Chondrocyte (in vitro differentiated cells): Measurements from ENCODE around the gene NOC4L. TPM values are rescaled to one million over a fixed set of nuclear protein-coding genes. Genes with fewer than 3 reads are reported as not detected.

Source experiments
- DNase-seq: peaks from one replicate; pipeline ENCODE4 v3.0.0; 2021; ENCODE audit warnings: mixed read lengths, low spot score
- H3K27ac Mint-ChIP-seq: one replicate; pipeline ENCODE4 v1.8.0; 2021; ENCODE audit warnings: mild to moderate bottlenecking, moderate library complexity, mixed read lengths; ENCODE audit not compliant: unreplicated experiment
- H3K27me3 Mint-ChIP-seq: 2 replicates; pipeline ENCODE4 v1.8.0; 2021; ENCODE audit warnings: low read depth, mixed read lengths
- H3K36me3 Mint-ChIP-seq: 2 replicates; pipeline ENCODE4 v1.8.0; 2021; ENCODE audit warnings: low read depth, mixed read lengths
- H3K4me1 Mint-ChIP-seq: 2 replicates; pipeline ENCODE4 v1.8.0; 2021; ENCODE audit warnings: low read depth, mild to moderate bottlenecking, mixed read lengths
- H3K4me3 Mint-ChIP-seq: one replicate; pipeline ENCODE4 v1.8.0; 2021; ENCODE audit warnings: mild to moderate bottlenecking, moderate library complexity, mixed read lengths; ENCODE audit not compliant: unreplicated experiment
- H3K9me3 Mint-ChIP-seq: 2 replicates; pipeline ENCODE4 v1.8.0; 2021; ENCODE audit warnings: low read depth, mixed read lengths
- CTCF ChIP-seq: fragments of 200-600 bp; sonication (generic); IDR thresholded peaks from 2 replicates; pipeline ENCODE4 v1.5.0; 2021; ENCODE audit warnings: antibody characterized with exemption, mild to moderate bottlenecking, moderate library complexity
- total RNA-seq: library from RNA; stranded (reverse); gene quantifications from 3 replicates; pipeline ENCODE4 v1.2.1, GENCODE V29; 2021

The NOC4L gene
- total RNA-seq, 1 donor from 2014 or later = 16.0 TPM

- Mint-ChIP-seq H3K4me1 (peaks cover 14% of the 10 kb centered on the region), H3K36me3 (no peaks in the 10 kb centered on the region), H3K27me3 (peaks cover 13% of the 10 kb centered on the region), H3K9me3 (no peaks in the 10 kb centered on the region), H3K27ac (no peak overlapping the region), H3K4me3 (no peak overlapping the region)
- TF ChIP-seq CTCF = no peak
- DNase-seq = peak; percentile 65
Measured at GRCh38 chr12:132161796-132162507, 17.7 kb downstream of the NOC4L start.

GRCh38 chr12:132162508-132163031 lies 18.3 kb downstream of the NOC4L start:
- Mint-ChIP-seq H3K27ac (no peak overlapping the region), H3K4me3 (no peak overlapping the region), H3K4me1 (peaks cover 14% of the 10 kb centered on the region), H3K9me3 (no peaks in the 10 kb centered on the region), H3K36me3 (no peaks in the 10 kb centered on the region), H3K27me3 (peaks cover 17% of the 10 kb centered on the region)
- TF ChIP-seq CTCF = no peak
- peak; percentile 90 for DNase-seq

- H3K27me3 Mint-ChIP-seq = peaks cover 20% of the 10 kb centered on the region
- peaks cover 14% of the 10 kb centered on the region for H3K4me1 Mint-ChIP-seq
- H3K4me3 Mint-ChIP-seq = no peak overlapping the region
- peak; percentile 91 for DNase-seq
- TF ChIP-seq CTCF = no peak
- H3K36me3 Mint-ChIP-seq = no peaks in the 10 kb centered on the region
- no peak overlapping the region for H3K27ac Mint-ChIP-seq
- H3K9me3 Mint-ChIP-seq = no peaks in the 10 kb centered on the region
Measured at GRCh38 chr12:132163041-132163910, 19.0 kb downstream of the NOC4L start.

DNA sequence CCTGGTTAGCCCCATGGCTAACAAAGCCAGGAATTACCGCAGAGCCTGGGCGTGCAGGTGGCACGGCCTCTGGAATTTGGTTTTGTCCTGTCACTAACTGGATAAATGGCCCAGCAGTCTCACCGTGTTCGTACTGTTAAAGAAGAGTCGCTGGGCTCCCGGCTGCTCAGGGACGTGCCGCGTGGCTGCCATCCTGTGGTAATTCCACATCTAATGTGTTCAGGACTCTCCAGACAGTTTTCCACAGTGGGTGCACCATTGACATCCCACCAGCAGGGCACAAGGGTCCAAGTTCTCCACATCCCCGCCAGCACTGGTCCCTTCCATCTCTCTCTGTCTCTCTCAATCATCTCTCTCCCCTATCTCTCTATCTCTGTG lies 19.6 kb downstream of the NOC4L start:
- peak; percentile 38 for TF ChIP-seq CTCF
- Mint-ChIP-seq H3K27ac (no peak overlapping the region), H3K36me3 (no peaks in the 10 kb centered on the region), H3K4me1 (peaks cover 14% of the 10 kb centered on the region), H3K4me3 (no peak overlapping the region), H3K9me3 (no peaks in the 10 kb centered on the region), H3K27me3 (peaks cover 20% of the 10 kb centered on the region)
- peak; percentile 62 for DNase-seq

- Mint-ChIP-seq H3K36me3 (no peaks in the 10 kb centered on the region), H3K4me1 (peaks cover 14% of the 10 kb centered on the region), H3K4me3 (no peak overlapping the region), H3K9me3 (no peaks in the 10 kb centered on the region), H3K27me3 (peaks cover 20% of the 10 kb centered on the region), H3K27ac (no peak overlapping the region)
- no peak for TF ChIP-seq CTCF
- DNase-seq = no peak
Measured at GRCh38 chr12:132164426-132164825, 20.2 kb downstream of the NOC4L start.
